Mesenchymal stem cell (in vitro differentiated cells and primary cell): ENCODE measurements around the gene SMAD1.

Experiments
- DNase-seq: peaks from one replicate; pipeline ENCODE4 v3.0.0-alpha.2; 2013
- H2AFZ ChIP-seq: one replicate; pipeline ENCODE4 v1.6.1; 2013; ENCODE audit warnings: low read depth, mild to moderate bottlenecking, control low read depth, inconsistent platforms, low read length, moderate library complexity
- H2AK5ac ChIP-seq: 2 replicates; pipeline ENCODE4 v1.6.1; 2013; ENCODE audit warnings: low read length, moderate library complexity, mild to moderate bottlenecking, inconsistent platforms; ENCODE audit not compliant: severe bottlenecking
- H2BK120ac ChIP-seq: one replicate; pipeline ENCODE4 v1.6.1; 2013; ENCODE audit warnings: low read depth, mild to moderate bottlenecking, inconsistent platforms, low read length, moderate library complexity
- H2BK12ac ChIP-seq, 2 experiments: one replicate each; pipeline ENCODE4 v1.6.1; 2013; ENCODE audit warnings: inconsistent platforms in 2 of 2, low read length in 2 of 2, mild to moderate bottlenecking in 2 of 2, moderate library complexity in 2 of 2, control low read depth in 1 of 2
- H2BK15ac ChIP-seq: one replicate; pipeline ENCODE4 v1.6.1; 2013; ENCODE audit warnings: mild to moderate bottlenecking, low read depth, inconsistent platforms; ENCODE audit not compliant: poor library complexity, severe bottlenecking
- H2BK5ac ChIP-seq: 2 replicates; pipeline ENCODE4 v1.6.1; 2013; ENCODE audit warnings: low read depth, mild to moderate bottlenecking, low read length, control low read depth, inconsistent platforms; ENCODE audit not compliant: poor library complexity, severe bottlenecking
- H3K14ac ChIP-seq, 2 experiments: one replicate each; pipeline ENCODE4 v1.6.1; 2013; ENCODE audit warnings: inconsistent platforms in 2 of 2, low read length in 2 of 2, control low read depth in 1 of 2, mild to moderate bottlenecking in 1 of 2, moderate library complexity in 1 of 2
- H3K18ac ChIP-seq, 2 experiments: one replicate each; pipeline ENCODE4 v1.6.1; 2013; ENCODE audit warnings: inconsistent platforms in 2 of 2, low read length in 2 of 2, control low read depth in 1 of 2, low read depth in 1 of 2, mild to moderate bottlenecking in 1 of 2
- H3K23ac ChIP-seq, 2 experiments: one replicate each; pipeline ENCODE4 v1.6.1; 2013; ENCODE audit warnings: inconsistent platforms in 2 of 2, low read length in 2 of 2, mild to moderate bottlenecking in 2 of 2, moderate library complexity in 2 of 2, control low read depth in 1 of 2
- H3K27ac ChIP-seq: 2 replicates; pipeline ENCODE4 v1.5.1; 2013; ENCODE audit warnings: mild to moderate bottlenecking, moderate library complexity, low read length, control low read depth, inconsistent platforms; ENCODE audit not compliant: poor library complexity, severe bottlenecking
- H3K27me3 ChIP-seq, 2 experiments: 2 replicates each; pipeline versions ENCODE4 v1.6.1 to v1.7.0; 2013; ENCODE audit warnings: low read length in 2 of 2, mild to moderate bottlenecking in 2 of 2, moderate library complexity in 2 of 2, control low read depth in 1 of 2, inconsistent platforms in 1 of 2; ENCODE audit not compliant: control insufficient read depth in 1 of 2, insufficient read depth in 1 of 2
- H3K36me3 ChIP-seq, 2 experiments: 2 replicates each; pipeline versions ENCODE4 v1.6.1 to v1.7.0; 2013; ENCODE audit warnings: low read length in 2 of 2, control low read depth in 1 of 2, inconsistent platforms in 1 of 2, low read depth in 1 of 2, mild to moderate bottlenecking in 1 of 2; ENCODE audit not compliant: insufficient read depth in 2 of 2, control insufficient read depth in 1 of 2
- H3K4ac ChIP-seq, 2 experiments: one replicate each; pipeline ENCODE4 v1.6.1; 2013; ENCODE audit warnings: inconsistent platforms in 2 of 2, low read length in 2 of 2, mild to moderate bottlenecking in 2 of 2, moderate library complexity in 2 of 2, control low read depth in 1 of 2, low read depth in 1 of 2
- H3K4me1 ChIP-seq: 2 replicates; pipeline ENCODE4 v1.6.1; 2013; ENCODE audit warnings: low read depth, low read length, control low read depth; ENCODE audit not compliant: control insufficient read depth, insufficient read depth
- H3K4me2 ChIP-seq: 2 replicates; pipeline ENCODE4 v1.6.1; 2013; ENCODE audit warnings: low read length, mild to moderate bottlenecking, inconsistent platforms; ENCODE audit not compliant: poor library complexity, severe bottlenecking
- H3K4me3 ChIP-seq, 2 experiments: 2 replicates each; pipeline versions ENCODE4 v1.5.1 to v1.7.0; 2013; ENCODE audit warnings: low read length in 2 of 2, mild to moderate bottlenecking in 2 of 2, control low read depth in 1 of 2, low read depth in 1 of 2; ENCODE audit not compliant: insufficient read depth in 1 of 2
- H3K79me1 ChIP-seq: replicated peaks from 2 replicates; pipeline ENCODE4 v1.6.1; 2013; ENCODE audit warnings: mild to moderate bottlenecking, control low read depth, low read length, inconsistent platforms; ENCODE audit not compliant: poor library complexity, severe bottlenecking
- H3K9ac ChIP-seq: 2 replicates; pipeline ENCODE4 v1.7.0; 2013; ENCODE audit warnings: mild to moderate bottlenecking, low read length, moderate library complexity
- H3K9me3 ChIP-seq: 2 replicates; pipeline ENCODE4 v1.7.0; 2013; ENCODE audit warnings: mild to moderate bottlenecking, low read length; ENCODE audit not compliant: control insufficient read depth
- H4K8ac ChIP-seq: one replicate; pipeline ENCODE4 v1.6.1; 2013; ENCODE audit warnings: inconsistent platforms, mild to moderate bottlenecking, low read length, moderate library complexity
- H4K91ac ChIP-seq: one replicate; pipeline ENCODE4 v1.6.1; 2013; ENCODE audit warnings: mild to moderate bottlenecking, low read length, inconsistent platforms
- WGBS: methylation state at CpG from one replicate; pipeline ENCODE4 v1.1.7; 2013; ENCODE audit warnings: mixed read lengths; 5-methylcytosine and 5-hydroxymethylcytosine counted together

The SMAD1 gene

GRCh38 chr4:145483514-145483913 lies 1.9 kb downstream of the SMAD1 start:
- Histone ChIP-seq H2AFZ (no peak overlapping the region), H3K79me1 (peaks cover 7% of the 10 kb centered on the region), H2BK15ac (no peak overlapping the region), H2AK5ac (peak overlapping the region; percentile 73), H3K9me3 (no peaks in the 10 kb centered on the region), H3K4ac (no peak overlapping the region), H2BK12ac (no peak overlapping the region), H3K4me3 (peak overlapping the region in 1 of 2 experiments; percentile 95), H3K27ac (no peak overlapping the region), H3K27me3 (no peaks in the 10 kb centered on the region), H3K4me1 (peaks cover 2% of the 10 kb centered on the region), H2BK5ac (no peak overlapping the region), H3K14ac (no peak overlapping the region), H3K9ac (peak overlapping the region; percentile 93), H3K23ac (no peak overlapping the region), H3K18ac (no peak overlapping the region), H3K36me3 (peaks cover 0 to 2% of the 10 kb centered on the region in 2 experiments), H3K4me2 (peak overlapping the region; percentile 62), H2BK120ac (no peak overlapping the region), H4K91ac (no peak overlapping the region), H4K8ac (no peak overlapping the region)
- 75% methylated on average over 2 of the region's 3 CpGs for WGBS
- DNase-seq: no peak

DNA sequence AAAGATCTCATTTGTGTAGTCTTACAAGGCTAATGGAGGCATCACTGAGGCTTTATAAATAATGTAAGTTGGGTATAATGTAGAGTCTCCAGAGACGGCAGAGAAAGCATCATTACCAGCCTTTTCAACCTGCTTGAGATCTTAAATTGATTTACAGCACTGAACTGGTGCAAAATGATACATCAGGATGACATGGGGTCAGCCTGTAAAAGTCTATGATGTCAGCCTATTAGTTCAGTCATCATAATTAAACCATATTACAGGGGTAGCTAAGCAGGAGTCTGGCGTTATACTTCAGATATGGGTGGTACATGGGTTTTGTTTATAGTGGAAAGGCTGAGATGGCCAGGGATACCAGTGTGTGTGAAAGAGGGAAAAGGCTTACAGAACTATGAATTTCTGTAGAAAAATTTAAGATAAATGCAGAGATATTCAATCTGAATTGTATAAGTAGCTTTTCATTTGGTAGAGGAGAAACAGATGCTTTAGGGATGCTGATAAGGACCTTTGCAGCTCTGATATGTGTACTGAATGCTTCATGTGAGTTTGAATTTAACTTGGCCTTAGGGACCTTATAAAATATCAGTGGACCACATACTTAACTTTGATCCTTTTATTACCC lies 2.7 kb downstream of the SMAD1 start:
- no peak overlapping the region for H4K8ac ChIP-seq
- peaks cover 0 to 2% of the 10 kb centered on the region in 2 experiments for H3K36me3 ChIP-seq
- H3K4me1 ChIP-seq: peaks cover 2% of the 10 kb centered on the region
- H3K27ac ChIP-seq: no peak overlapping the region
- no peak overlapping the region for H3K14ac ChIP-seq
- no peak overlapping the region for H3K4ac ChIP-seq
- H3K18ac ChIP-seq: no peak overlapping the region
- peak overlapping the region; percentile 17 for H3K4me2 ChIP-seq
- H2BK12ac ChIP-seq: no peak overlapping the region
- no peaks in the 10 kb centered on the region for H3K9me3 ChIP-seq
- H3K79me1 ChIP-seq: peaks cover 7% of the 10 kb centered on the region
- no peak for DNase-seq
- H2AK5ac ChIP-seq: no peak overlapping the region
- no peak overlapping the region for H2BK15ac ChIP-seq
- H2BK5ac ChIP-seq: no peak overlapping the region
- H3K9ac ChIP-seq: no peak overlapping the region
- H3K27me3 ChIP-seq: no peaks in the 10 kb centered on the region
- no peak overlapping the region for H2BK120ac ChIP-seq
- H2AFZ ChIP-seq: no peak overlapping the region
- H4K91ac ChIP-seq: no peak overlapping the region
- 73% methylated on average over 2 of the region's 2 CpGs for WGBS
- H3K4me3 ChIP-seq: peak overlapping the region in 1 of 2 experiments; percentile 14
- H3K23ac ChIP-seq: no peak overlapping the region

DNA sequence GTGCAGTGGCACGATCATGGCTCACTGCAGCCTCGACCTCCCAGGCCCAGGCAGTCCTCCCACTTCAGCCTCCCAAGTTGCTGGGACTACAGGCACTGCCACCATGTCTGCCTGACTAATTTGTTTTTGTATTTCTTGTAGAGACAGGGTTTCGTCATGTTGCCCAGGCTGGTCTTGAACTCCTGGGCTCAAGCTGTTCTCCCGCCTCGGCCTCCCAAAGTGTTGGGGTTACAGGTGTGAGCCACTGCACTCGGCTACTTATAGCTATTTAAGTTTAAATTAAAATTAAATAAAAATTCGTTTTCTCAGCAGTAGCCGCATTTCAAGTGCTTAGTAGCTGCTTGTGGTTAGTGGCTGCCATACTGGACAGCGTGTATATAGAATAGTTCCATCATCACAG lies 3.5 kb downstream of the SMAD1 start:
- H3K4me1 ChIP-seq: peaks cover 2% of the 10 kb centered on the region
- no peak overlapping the region for H3K14ac ChIP-seq
- no peaks in the 10 kb centered on the region for H3K27me3 ChIP-seq
- H2BK15ac ChIP-seq: no peak overlapping the region
- H3K36me3 ChIP-seq: peaks cover 0 to 2% of the 10 kb centered on the region in 2 experiments
- H3K9ac ChIP-seq: no peak overlapping the region
- DNase-seq: no peak
- 91% methylated on average over 5 of the region's 9 CpGs for WGBS
- H3K9me3 ChIP-seq: no peaks in the 10 kb centered on the region
- no peak overlapping the region for H3K18ac ChIP-seq
- H4K91ac ChIP-seq: no peak overlapping the region
- H3K23ac ChIP-seq: no peak overlapping the region
- H4K8ac ChIP-seq: no peak overlapping the region
- H3K27ac ChIP-seq: no peak overlapping the region
- H3K4me3 ChIP-seq: no peak overlapping the region
- no peak overlapping the region for H2BK12ac ChIP-seq
- no peak overlapping the region for H2BK120ac ChIP-seq
- H3K4ac ChIP-seq: no peak overlapping the region
- H2AK5ac ChIP-seq: no peak overlapping the region
- H2BK5ac ChIP-seq: no peak overlapping the region
- no peak overlapping the region for H2AFZ ChIP-seq
- H3K4me2 ChIP-seq: no peak overlapping the region
- H3K79me1 ChIP-seq: peaks cover 7% of the 10 kb centered on the region

DNA sequence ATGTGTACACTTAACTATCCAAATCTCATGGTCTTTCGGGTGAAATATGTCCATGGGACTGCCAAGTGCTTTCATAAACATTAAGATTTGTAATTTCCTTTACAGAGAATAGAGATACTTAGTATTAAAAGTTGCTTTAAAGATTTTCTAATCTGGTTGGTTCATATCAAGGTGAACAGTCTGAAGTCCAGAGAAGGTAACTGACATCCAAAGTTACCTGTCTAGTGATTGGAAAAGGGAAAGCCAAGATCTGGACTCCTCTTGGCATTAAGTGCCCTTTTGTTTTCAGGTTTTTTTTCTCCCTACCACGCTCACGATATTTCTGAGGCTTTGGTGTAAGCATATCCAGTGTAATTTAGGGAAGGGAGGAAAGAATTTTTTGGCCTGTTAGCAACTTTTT lies 5.0 kb downstream of the SMAD1 start:
- H2AFZ ChIP-seq: no peak overlapping the region
- H2BK15ac ChIP-seq: no peak overlapping the region
- DNase-seq: no peak
- H3K4me3 ChIP-seq: no peak overlapping the region
- no peak overlapping the region for H2BK12ac ChIP-seq
- peaks cover 0 to 2% of the 10 kb centered on the region in 2 experiments for H3K36me3 ChIP-seq
- no peak overlapping the region for H3K14ac ChIP-seq
- H3K9me3 ChIP-seq: no peaks in the 10 kb centered on the region
- H4K91ac ChIP-seq: no peak overlapping the region
- no peak overlapping the region for H3K27ac ChIP-seq
- peaks cover 6% of the 10 kb centered on the region for H3K79me1 ChIP-seq
- no peak overlapping the region for H3K4ac ChIP-seq
- no peak overlapping the region for H3K18ac ChIP-seq
- no peak overlapping the region for H3K23ac ChIP-seq
- no peak overlapping the region for H4K8ac ChIP-seq
- no peaks in the 10 kb centered on the region for H3K27me3 ChIP-seq
- H2AK5ac ChIP-seq: no peak overlapping the region
- H3K4me1 ChIP-seq: peaks cover 2% of the 10 kb centered on the region
- WGBS: no CpG with 5 or more reads among the region's 3 CpGs
- no peak overlapping the region for H3K4me2 ChIP-seq
- no peak overlapping the region for H3K9ac ChIP-seq
- H2BK5ac ChIP-seq: no peak overlapping the region
- H2BK120ac ChIP-seq: no peak overlapping the region
